CD4-positive, CD25-positive, alpha-beta regulatory T cell (primary cell): ENCODE results near the gene SERP1. TPM values are rescaled to one million over a fixed set of nuclear protein-coding genes. Genes with fewer than 3 reads are reported as not detected.

ENCODE experiments used
- polyA plus RNA-seq, 4 donors: library from polyadenylated mRNA; unstranded; fragments of 300-500 nt; fragmentation: Illumina TruSeq; gene quantifications; one replicate each; pipeline ENCODE4 v1.2.3, GENCODE V29; 2021
- total RNA-seq: library from RNA; stranded (reverse); gene quantifications from one replicate; pipeline ENCODE4 v1.2.3, GENCODE V29; 2022

The SERP1 gene
- total and polyA plus RNA-seq, 5 donors from 2014 or later: 104 to 160 (median 133) TPM

Other genes with a start within 250 kb of the SERP1 start
- gene TSC22D2, start 138.2 kb downstream of the SERP1 start, total RNA-seq: 49.0 TPM
- 1 to 10 TPM; 4.9 to 6.8 (median 6.4) TPM for gene TSC22D2, start 138.2 kb downstream of the SERP1 start, polyA plus RNA-seq
- gene EIF2A, start 291 bp upstream of the SERP1 start, total RNA-seq: 94.4 TPM
- 10 to 100 TPM; 34.1 to 56.2 (median 45.2) TPM for gene EIF2A, start 291 bp upstream of the SERP1 start, polyA plus RNA-seq
- 102 TPM for gene SELENOT, start 56.8 kb upstream of the SERP1 start, total RNA-seq
- gene SELENOT, start 56.8 kb upstream of the SERP1 start, polyA plus RNA-seq: 100 to 1,000 TPM; 301 to 418 (median 321) TPM
- gene ERICH6, start 157.4 kb upstream of the SERP1 start, total RNA-seq: not detected
- gene ERICH6, start 157.4 kb upstream of the SERP1 start, polyA plus RNA-seq: under 1 TPM in 2 of 4 donors, not detected in 2; 0.17 to 0.77 TPM
- gene SIAH2, start 216.7 kb upstream of the SERP1 start, total RNA-seq: 61.4 TPM
- gene SIAH2, start 216.7 kb upstream of the SERP1 start, polyA plus RNA-seq: 10 to 100 TPM; 23.5 to 46.3 (median 27.5) TPM